ENCODE data around the gene ALS2.

DNA sequence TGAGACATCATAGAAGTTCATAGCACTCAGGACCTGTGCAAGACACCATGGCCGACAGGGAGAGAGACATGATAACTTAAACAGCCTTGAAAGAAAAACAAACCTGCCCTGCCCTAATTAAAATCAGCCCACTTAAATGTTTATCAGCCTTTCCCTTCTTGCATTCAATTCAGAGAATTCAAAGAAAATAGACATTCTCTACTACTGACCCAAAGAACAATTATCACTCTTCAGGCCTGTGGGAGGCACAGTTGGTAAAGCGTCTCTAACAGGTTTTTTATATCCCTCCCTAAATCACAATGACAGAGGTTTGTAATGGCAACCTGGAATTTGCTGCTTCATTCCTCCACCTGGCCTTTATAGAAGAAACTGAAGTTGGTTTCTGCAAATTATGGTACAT lies 27.3 kb upstream of the ALS2 start:
- TF ChIP-seq, protein P1, sequence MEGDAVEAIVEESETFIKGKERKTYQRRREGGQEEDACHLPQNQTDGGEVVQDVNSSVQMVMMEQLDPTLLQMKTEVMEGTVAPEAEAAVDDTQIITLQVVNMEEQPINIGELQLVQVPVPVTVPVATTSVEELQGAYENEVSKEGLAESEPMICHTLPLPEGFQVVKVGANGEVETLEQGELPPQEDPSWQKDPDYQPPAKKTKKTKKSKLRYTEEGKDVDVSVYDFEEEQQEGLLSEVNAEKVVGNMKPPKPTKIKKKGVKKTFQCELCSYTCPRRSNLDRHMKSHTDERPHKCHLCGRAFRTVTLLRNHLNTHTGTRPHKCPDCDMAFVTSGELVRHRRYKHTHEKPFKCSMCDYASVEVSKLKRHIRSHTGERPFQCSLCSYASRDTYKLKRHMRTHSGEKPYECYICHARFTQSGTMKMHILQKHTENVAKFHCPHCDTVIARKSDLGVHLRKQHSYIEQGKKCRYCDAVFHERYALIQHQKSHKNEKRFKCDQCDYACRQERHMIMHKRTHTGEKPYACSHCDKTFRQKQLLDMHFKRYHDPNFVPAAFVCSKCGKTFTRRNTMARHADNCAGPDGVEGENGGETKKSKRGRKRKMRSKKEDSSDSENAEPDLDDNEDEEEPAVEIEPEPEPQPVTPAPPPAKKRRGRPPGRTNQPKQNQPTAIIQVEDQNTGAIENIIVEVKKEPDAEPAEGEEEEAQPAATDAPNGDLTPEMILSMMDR (IDR thresholded peaks at IDR 0.05) = no peak
- TF ChIP-seq POLR2A (IDR thresholded peaks at IDR 0.05) (no peak), EP300 (IDR thresholded peaks at IDR 0.05) (no peak)

Measured in ovary (tissue), 3 donors.